ENCODE data around the gene RAB29.

Gene RAB29

GRCh38 chr1:205794011-205794730, 18.9 kb upstream of the RAB29 start:
- no peak for DNase-seq (ENCODE audit: low read depth, low spot score)

- no peak for DNase-seq (ENCODE audit: low read depth, low spot score)
These were observed 17.8 kb upstream of the RAB29 start for GRCh38 chr1:205792961-205793673.

- DNase-seq (ENCODE audit: low read depth, low spot score) = no peak
These were observed 17.2 kb upstream of the RAB29 start for GRCh38 chr1:205792481-205792881.

GRCh38 chr1:205791568-205792180, 16.4 kb upstream of the RAB29 start:
- no peak for DNase-seq (ENCODE audit: low read depth, low spot score)

GRCh38 chr1:205787287-205787916, 12.1 kb upstream of the RAB29 start:
- no peak for DNase-seq (ENCODE audit: low read depth, low spot score)

GRCh38 chr1:205786601-205787000, 11.3 kb upstream of the RAB29 start:
- DNase-seq (ENCODE audit: low read depth, low spot score) = no peak

GRCh38 chr1:205785446-205785845, 10.2 kb upstream of the RAB29 start:
- DNase-seq (ENCODE audit: low read depth, low spot score) = no peak

- no peak for DNase-seq (ENCODE audit: low read depth, low spot score)
These were observed 8.6 kb upstream of the RAB29 start for GRCh38 chr1:205783904-205784303.

GRCh38 chr1:205783433-205783795, 8.1 kb upstream of the RAB29 start:
- no peak for DNase-seq (ENCODE audit: low read depth, low spot score)

- no peak for DNase-seq (ENCODE audit: low read depth, low spot score)
These were observed 7.5 kb upstream of the RAB29 start for GRCh38 chr1:205782627-205783432.

GRCh38 chr1:205780335-205780734, 5.1 kb upstream of the RAB29 start:
- DNase-seq (ENCODE audit: low read depth, low spot score) = no peak

GRCh38 chr1:205777994-205778393, 2.7 kb upstream of the RAB29 start:
- no peak for DNase-seq (ENCODE audit: low read depth, low spot score)

- DNase-seq (ENCODE audit: low read depth, low spot score) = no peak
These were observed 405 bp upstream of the RAB29 start for GRCh38 chr1:205775717-205776056.

GRCh38 chr1:205774198-205775014, 876 bp downstream of the RAB29 start:
- DNase-seq (ENCODE audit: low read depth, low spot score) = no peak

GRCh38 chr1:205772607-205773032, 2.7 kb downstream of the RAB29 start:
- DNase-seq (ENCODE audit: low read depth, low spot score) = no peak

- DNase-seq (ENCODE audit: low read depth, low spot score) = no peak
These were observed 4.7 kb downstream of the RAB29 start for GRCh38 chr1:205770618-205771017.

- no peak for DNase-seq (ENCODE audit: low read depth, low spot score)
These were observed 5.5 kb downstream of the RAB29 start for GRCh38 chr1:205769641-205770365.

- DNase-seq (ENCODE audit: low read depth, low spot score) = no peak
These were observed 8.0 kb downstream of the RAB29 start for GRCh38 chr1:205767248-205767647.

- DNase-seq (ENCODE audit: low read depth, low spot score) = no peak
These were observed 8.7 kb downstream of the RAB29 start for GRCh38 chr1:205766570-205766969.

- no peak for DNase-seq (ENCODE audit: low read depth, low spot score)
These were observed 9.2 kb downstream of the RAB29 start for GRCh38 chr1:205766038-205766437.
